ENCODE data around the gene ANKRD2.

ANKRD2 gene

GRCh38 chr10:97584060-97584797 lies 11.7 kb downstream of the ANKRD2 start, which contains the start of gene HOGA1:
Gene HOGA1, plus strand, starts transcription at chr10:97584389. Its CDS starts 315 bp downstream, at chr10:97584704.
- Histone ChIP-seq H3K4me3 (ENCODE audit: low read depth, low read length) (peak within 1 kb of the TSS; percentile 32), H3K9me3 (ENCODE audit: control insufficient read depth, low read length) (no peaks in the 10 kb centered on the region), H2AFZ (peak within 1 kb of the TSS; percentile 98), H3K27me3 (ENCODE audit: control insufficient read depth, insufficient read depth, low read length) (no peaks in the 10 kb centered on the region), H3K9ac (no peak within 1 kb of the TSS), H3K79me2 (peaks cover 16% of the 10 kb centered on the region), H3K36me3 (ENCODE audit: control insufficient read depth, insufficient read depth, low read length) (no peaks in the 10 kb centered on the region), H3K4me1 (peaks cover 18% of the 10 kb centered on the region), H3K4me2 (ENCODE audit: low read length) (peak within 1 kb of the TSS; percentile 64), H3K27ac (peak within 1 kb of the TSS; percentile 59)
- no peak for TF ChIP-seq CTCF (IDR thresholded peaks at IDR 0.05)

- H3K27me3 ChIP-seq (ENCODE audit: control insufficient read depth, insufficient read depth, low read length), result no peaks in the 10 kb centered on the region
- H3K4me1 ChIP-seq, result peaks cover 18% of the 10 kb centered on the region
- no peaks in the 10 kb centered on the region for H3K9me3 ChIP-seq (ENCODE audit: control insufficient read depth, low read length)
- H3K79me2 ChIP-seq, result peaks cover 16% of the 10 kb centered on the region
- H3K4me3 ChIP-seq (ENCODE audit: low read depth, low read length), result peak overlapping the region; percentile 32
- H3K4me2 ChIP-seq (ENCODE audit: low read length), result peak overlapping the region; percentile 64
- no peak for TF ChIP-seq CTCF (IDR thresholded peaks at IDR 0.05)
- no peak overlapping the region for H3K9ac ChIP-seq
- H2AFZ ChIP-seq, result peak overlapping the region; percentile 98
- H3K27ac ChIP-seq, result peak overlapping the region; percentile 59
- H3K36me3 ChIP-seq (ENCODE audit: control insufficient read depth, insufficient read depth, low read length), result no peaks in the 10 kb centered on the region
These were observed 12.3 kb downstream of the ANKRD2 start for GRCh38 chr10:97584798-97585438.

GRCh38 chr10:97585439-97585811 lies 12.8 kb downstream of the ANKRD2 start:
- Histone ChIP-seq H3K9ac (no peak overlapping the region), H3K79me2 (peaks cover 16% of the 10 kb centered on the region), H3K4me2 (ENCODE audit: low read length) (no peak overlapping the region), H3K27me3 (ENCODE audit: control insufficient read depth, insufficient read depth, low read length) (no peaks in the 10 kb centered on the region), H3K36me3 (ENCODE audit: control insufficient read depth, insufficient read depth, low read length) (no peaks in the 10 kb centered on the region), H3K4me3 (ENCODE audit: low read depth, low read length) (no peak overlapping the region), H3K4me1 (peaks cover 18% of the 10 kb centered on the region), H3K9me3 (ENCODE audit: control insufficient read depth, low read length) (no peaks in the 10 kb centered on the region), H2AFZ (no peak overlapping the region), H3K27ac (no peak overlapping the region)
- TF ChIP-seq CTCF (IDR thresholded peaks at IDR 0.05), result no peak

- H3K9me3 ChIP-seq (ENCODE audit: control insufficient read depth, low read length), result no peaks in the 10 kb centered on the region
- no peak overlapping the region for H3K4me3 ChIP-seq (ENCODE audit: low read depth, low read length)
- no peak overlapping the region for H2AFZ ChIP-seq
- no peak overlapping the region for H3K27ac ChIP-seq
- H3K79me2 ChIP-seq, result peaks cover 16% of the 10 kb centered on the region
- no peak overlapping the region for H3K9ac ChIP-seq
- no peaks in the 10 kb centered on the region for H3K36me3 ChIP-seq (ENCODE audit: control insufficient read depth, insufficient read depth, low read length)
- no peaks in the 10 kb centered on the region for H3K27me3 ChIP-seq (ENCODE audit: control insufficient read depth, insufficient read depth, low read length)
- no peak for TF ChIP-seq CTCF (IDR thresholded peaks at IDR 0.05)
- H3K4me1 ChIP-seq, result peaks cover 18% of the 10 kb centered on the region
- no peak overlapping the region for H3K4me2 ChIP-seq (ENCODE audit: low read length)
These were observed 14.6 kb downstream of the ANKRD2 start for GRCh38 chr10:97587183-97587582.
